H1 (cell line): ENCODE results near the gene LBH. TPM values are rescaled to one million over a fixed set of nuclear protein-coding genes. Genes with fewer than 3 reads are reported as not detected.

Experiments used
- EGR1 ChIP-seq: IDR thresholded peaks from 2 replicates; pipeline ENCODE4 v1.6.1; 2011; ENCODE audit warnings: low read depth, low read length, borderline replicate concordance
- HDAC6 ChIP-seq: IDR thresholded peaks from one replicate; pipeline ENCODE4 v1.7.1; 2012; ENCODE audit warnings: low read depth, mild to moderate bottlenecking, inconsistent platforms, low read length, moderate library complexity
- SIN3A ChIP-seq, 2 experiments: IDR thresholded peaks in 1 of 2; conservative IDR thresholded peaks in 1 of 2; 2 replicates each; pipeline ENCODE4 v1.6.1; 2011 to 2012; ENCODE audit warnings: low read length in 2 of 2, improper control_type of control experiment in 1 of 2, low read depth in 1 of 2, mild to moderate bottlenecking in 1 of 2
- SRF ChIP-seq: IDR thresholded peaks from 2 replicates; pipeline ENCODE4 v1.6.1; 2011; ENCODE audit warnings: mild to moderate bottlenecking, low read depth, low read length, moderate library complexity
- polyA plus RNA-seq, 7 experiments: library from polyadenylated mRNA; depleted of rRNA in 3 of 7; stranded (reverse) in 5 of 7; unstranded in 2 of 7; fragments of >200 nt in 5 of 7; fragments of 200-250 nt in 2 of 7; gene quantifications; 1 replicate in 5 of 7; 2 replicates in 1 of 7; 4 replicates in 1 of 7; pipeline versions ENCODE4 v1.2.1 to v1.2.3, GENCODE V29; 2011 to 2013; ENCODE audit warnings: missing spikeins in 2 of 7, mixed read lengths in 2 of 7
- total RNA-seq: library from RNA; stranded (reverse); fragmentation: NEBNext Ultra II Directional; extraction: Animal tissue kit (Norgen Biotek cat#: 25700); gene quantifications from 2 replicates; pipeline ENCODE4 v1.2.1, GENCODE V29; 2021
- TF ChIP-seq, protein P1 (sequence below): fragments of 300-600 bp; sonication (generic); IDR thresholded peaks from 2 replicates; pipeline ENCODE4 v1.7.1; 2012; ENCODE audit warnings: low read length, moderate library complexity, mild to moderate bottlenecking, inconsistent platforms; ENCODE audit not compliant: insufficient replicate concordance

The LBH gene
- total and polyA plus RNA-seq, 2 of the 8 experiments (the other 6 are each of a cell fraction or from before 2014, with no cell fraction given) = 25.7 to 34.5 TPM

- TF ChIP-seq, protein P1, sequence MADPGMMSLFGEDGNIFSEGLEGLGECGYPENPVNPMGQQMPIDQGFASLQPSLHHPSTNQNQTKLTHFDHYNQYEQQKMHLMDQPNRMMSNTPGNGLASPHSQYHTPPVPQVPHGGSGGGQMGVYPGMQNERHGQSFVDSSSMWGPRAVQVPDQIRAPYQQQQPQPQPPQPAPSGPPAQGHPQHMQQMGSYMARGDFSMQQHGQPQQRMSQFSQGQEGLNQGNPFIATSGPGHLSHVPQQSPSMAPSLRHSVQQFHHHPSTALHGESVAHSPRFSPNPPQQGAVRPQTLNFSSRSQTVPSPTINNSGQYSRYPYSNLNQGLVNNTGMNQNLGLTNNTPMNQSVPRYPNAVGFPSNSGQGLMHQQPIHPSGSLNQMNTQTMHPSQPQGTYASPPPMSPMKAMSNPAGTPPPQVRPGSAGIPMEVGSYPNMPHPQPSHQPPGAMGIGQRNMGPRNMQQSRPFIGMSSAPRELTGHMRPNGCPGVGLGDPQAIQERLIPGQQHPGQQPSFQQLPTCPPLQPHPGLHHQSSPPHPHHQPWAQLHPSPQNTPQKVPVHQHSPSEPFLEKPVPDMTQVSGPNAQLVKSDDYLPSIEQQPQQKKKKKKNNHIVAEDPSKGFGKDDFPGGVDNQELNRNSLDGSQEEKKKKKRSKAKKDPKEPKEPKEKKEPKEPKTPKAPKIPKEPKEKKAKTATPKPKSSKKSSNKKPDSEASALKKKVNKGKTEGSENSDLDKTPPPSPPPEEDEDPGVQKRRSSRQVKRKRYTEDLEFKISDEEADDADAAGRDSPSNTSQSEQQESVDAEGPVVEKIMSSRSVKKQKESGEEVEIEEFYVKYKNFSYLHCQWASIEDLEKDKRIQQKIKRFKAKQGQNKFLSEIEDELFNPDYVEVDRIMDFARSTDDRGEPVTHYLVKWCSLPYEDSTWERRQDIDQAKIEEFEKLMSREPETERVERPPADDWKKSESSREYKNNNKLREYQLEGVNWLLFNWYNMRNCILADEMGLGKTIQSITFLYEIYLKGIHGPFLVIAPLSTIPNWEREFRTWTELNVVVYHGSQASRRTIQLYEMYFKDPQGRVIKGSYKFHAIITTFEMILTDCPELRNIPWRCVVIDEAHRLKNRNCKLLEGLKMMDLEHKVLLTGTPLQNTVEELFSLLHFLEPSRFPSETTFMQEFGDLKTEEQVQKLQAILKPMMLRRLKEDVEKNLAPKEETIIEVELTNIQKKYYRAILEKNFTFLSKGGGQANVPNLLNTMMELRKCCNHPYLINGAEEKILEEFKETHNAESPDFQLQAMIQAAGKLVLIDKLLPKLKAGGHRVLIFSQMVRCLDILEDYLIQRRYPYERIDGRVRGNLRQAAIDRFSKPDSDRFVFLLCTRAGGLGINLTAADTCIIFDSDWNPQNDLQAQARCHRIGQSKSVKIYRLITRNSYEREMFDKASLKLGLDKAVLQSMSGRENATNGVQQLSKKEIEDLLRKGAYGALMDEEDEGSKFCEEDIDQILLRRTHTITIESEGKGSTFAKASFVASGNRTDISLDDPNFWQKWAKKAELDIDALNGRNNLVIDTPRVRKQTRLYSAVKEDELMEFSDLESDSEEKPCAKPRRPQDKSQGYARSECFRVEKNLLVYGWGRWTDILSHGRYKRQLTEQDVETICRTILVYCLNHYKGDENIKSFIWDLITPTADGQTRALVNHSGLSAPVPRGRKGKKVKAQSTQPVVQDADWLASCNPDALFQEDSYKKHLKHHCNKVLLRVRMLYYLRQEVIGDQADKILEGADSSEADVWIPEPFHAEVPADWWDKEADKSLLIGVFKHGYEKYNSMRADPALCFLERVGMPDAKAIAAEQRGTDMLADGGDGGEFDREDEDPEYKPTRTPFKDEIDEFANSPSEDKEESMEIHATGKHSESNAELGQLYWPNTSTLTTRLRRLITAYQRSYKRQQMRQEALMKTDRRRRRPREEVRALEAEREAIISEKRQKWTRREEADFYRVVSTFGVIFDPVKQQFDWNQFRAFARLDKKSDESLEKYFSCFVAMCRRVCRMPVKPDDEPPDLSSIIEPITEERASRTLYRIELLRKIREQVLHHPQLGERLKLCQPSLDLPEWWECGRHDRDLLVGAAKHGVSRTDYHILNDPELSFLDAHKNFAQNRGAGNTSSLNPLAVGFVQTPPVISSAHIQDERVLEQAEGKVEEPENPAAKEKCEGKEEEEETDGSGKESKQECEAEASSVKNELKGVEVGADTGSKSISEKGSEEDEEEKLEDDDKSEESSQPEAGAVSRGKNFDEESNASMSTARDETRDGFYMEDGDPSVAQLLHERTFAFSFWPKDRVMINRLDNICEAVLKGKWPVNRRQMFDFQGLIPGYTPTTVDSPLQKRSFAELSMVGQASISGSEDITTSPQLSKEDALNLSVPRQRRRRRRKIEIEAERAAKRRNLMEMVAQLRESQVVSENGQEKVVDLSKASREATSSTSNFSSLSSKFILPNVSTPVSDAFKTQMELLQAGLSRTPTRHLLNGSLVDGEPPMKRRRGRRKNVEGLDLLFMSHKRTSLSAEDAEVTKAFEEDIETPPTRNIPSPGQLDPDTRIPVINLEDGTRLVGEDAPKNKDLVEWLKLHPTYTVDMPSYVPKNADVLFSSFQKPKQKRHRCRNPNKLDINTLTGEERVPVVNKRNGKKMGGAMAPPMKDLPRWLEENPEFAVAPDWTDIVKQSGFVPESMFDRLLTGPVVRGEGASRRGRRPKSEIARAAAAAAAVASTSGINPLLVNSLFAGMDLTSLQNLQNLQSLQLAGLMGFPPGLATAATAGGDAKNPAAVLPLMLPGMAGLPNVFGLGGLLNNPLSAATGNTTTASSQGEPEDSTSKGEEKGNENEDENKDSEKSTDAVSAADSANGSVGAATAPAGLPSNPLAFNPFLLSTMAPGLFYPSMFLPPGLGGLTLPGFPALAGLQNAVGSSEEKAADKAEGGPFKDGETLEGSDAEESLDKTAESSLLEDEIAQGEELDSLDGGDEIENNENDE = no peak
- TF ChIP-seq HDAC6 (no peak), SIN3A (conservative IDR thresholded peaks at IDR 0.05 in 1 of 2, IDR thresholded peaks at IDR 0.05 in 1 of 2; ENCODE audit: low read depth in 1 of 2, low read length in 2 of 2) (no peak), SRF (no peak), EGR1 (no peak)
Measured at GRCh38 chr2:30193104-30193681, 38.1 kb upstream of the LBH start (continued).
